Activated CD4-positive, CD25-positive, alpha-beta regulatory T cell treated with anti-CD3 and anti-CD28 coated beads, Interleukin-2, amount 50 U/mL, for 16 hours (primary cell): ENCODE results near the gene RNF217.
"Not testable (repeated sequence)": the region's sequence is repeated elsewhere in the genome, so short reads cannot be mapped to it uniquely, and the experiment has no call there.

ENCODE experiments used
- DNase-seq: peaks from one replicate; pipeline ENCODE4 v3.0.0-alpha.2; 2020; ENCODE audit warnings: low read depth, low spot score

Gene RNF217

GRCh38 chr6:124963416-124963785 is 1.2 kb downstream of the RNF217 start:
- no peak for DNase-seq

GRCh38 chr6:124963831-124964763 is 1.9 kb downstream of the RNF217 start:
- DNase-seq, result no peak

- no peak for DNase-seq
Measured at GRCh38 chr6:124964764-124965105, 2.5 kb downstream of the RNF217 start.

- not testable (repeated sequence) for DNase-seq
Measured at GRCh38 chr6:124965424-124965850, 3.2 kb downstream of the RNF217 start.

- no peak for DNase-seq
Measured at GRCh38 chr6:124967444-124967843, 5.2 kb downstream of the RNF217 start.

- no peak for DNase-seq
Measured at GRCh38 chr6:124968401-124968800, 6.2 kb downstream of the RNF217 start.

- no peak for DNase-seq
Measured at GRCh38 chr6:124970243-124970642, 8.0 kb downstream of the RNF217 start.

- DNase-seq, result no peak
Measured at GRCh38 chr6:124970763-124971162, 8.5 kb downstream of the RNF217 start.

GRCh38 chr6:124973780-124974179 is 11.5 kb downstream of the RNF217 start:
- no peak for DNase-seq

GRCh38 chr6:124974771-124975377 is 12.6 kb downstream of the RNF217 start:
- no peak for DNase-seq

GRCh38 chr6:124977067-124977908 is 15.1 kb downstream of the RNF217 start:
- DNase-seq, result no peak

- DNase-seq, result no peak
Measured at GRCh38 chr6:124978451-124979293, 16.4 kb downstream of the RNF217 start.

- no peak for DNase-seq
Measured at GRCh38 chr6:124979294-124979678, 17.0 kb downstream of the RNF217 start.

GRCh38 chr6:124982669-124983068 is 20.4 kb downstream of the RNF217 start:
- DNase-seq, result no peak

GRCh38 chr6:124983383-124984083 is 21.3 kb downstream of the RNF217 start:
- no peak for DNase-seq

GRCh38 chr6:124984668-124985338 is 22.6 kb downstream of the RNF217 start:
- no peak for DNase-seq

- no peak for DNase-seq
Measured at GRCh38 chr6:124986164-124986563, 23.9 kb downstream of the RNF217 start.

- no peak for DNase-seq
Measured at GRCh38 chr6:124987291-124987690, 25.1 kb downstream of the RNF217 start.

- DNase-seq, result no peak
Measured at GRCh38 chr6:124987999-124988591, 25.9 kb downstream of the RNF217 start.
